GM19438 (cell line): ENCODE results near the gene HDDC2.

Experiments used
- ATAC-seq: cut with Tn5 transposase; IDR thresholded peaks from one replicate; pipeline ENCODE4 v1.9.1; 2021; ENCODE audit warnings: low read depth; ENCODE audit not compliant: unreplicated experiment

The HDDC2 gene

GRCh38 chr6:125245523-125246264 is 56.1 kb downstream of the HDDC2 start:
- no peak for ATAC-seq

- no peak for ATAC-seq
Observed at GRCh38 chr6:125245109-125245508, 56.7 kb downstream of the HDDC2 start.

- ATAC-seq = no peak
Observed at GRCh38 chr6:125237764-125238163, 64.0 kb downstream of the HDDC2 start.

- ATAC-seq = no peak
Observed at GRCh38 chr6:125236536-125237327, 65.0 kb downstream of the HDDC2 start.

GRCh38 chr6:125233202-125233601 is 68.6 kb downstream of the HDDC2 start:
- ATAC-seq = no peak

- ATAC-seq = no peak
Observed at GRCh38 chr6:125232466-125232865, 69.3 kb downstream of the HDDC2 start.

GRCh38 chr6:125231574-125232343 is 70.0 kb downstream of the HDDC2 start:
- ATAC-seq = no peak

- ATAC-seq = no peak
Observed at GRCh38 chr6:125231133-125231532, 70.6 kb downstream of the HDDC2 start.

GRCh38 chr6:125230674-125231073 is 71.1 kb downstream of the HDDC2 start:
- ATAC-seq = no peak

GRCh38 chr6:125228981-125229479 is 72.7 kb downstream of the HDDC2 start:
- no peak for ATAC-seq

- ATAC-seq = no peak
Observed at GRCh38 chr6:125227244-125227643, 74.5 kb downstream of the HDDC2 start.
